ENCODE results near the gene CYTH1. TPM values are rescaled to one million over a fixed set of nuclear protein-coding genes. Genes with fewer than 3 reads are reported as not detected.

The CYTH1 gene
- polyA plus RNA-seq, 1 donor from 2014 or later: 120 TPM

GRCh38 chr17:78727476-78728229 lies 54.4 kb downstream of the CYTH1 start:
- no peaks in the 10 kb centered on the region for H3K9me3 ChIP-seq (ENCODE audit: low read length)
- H2AFZ ChIP-seq (ENCODE audit: low read depth, low read length): no peak overlapping the region
- H3K4me3 ChIP-seq (ENCODE audit: low read length): no peak overlapping the region
- H3K9me2 ChIP-seq (ENCODE audit: insufficient read depth, low read length): no peaks in the 10 kb centered on the region
- no peak overlapping the region for H3K27ac ChIP-seq (ENCODE audit: low read length)
- no peaks in the 10 kb centered on the region for H3F3A ChIP-seq (ENCODE audit: insufficient read depth, low read length, poor library complexity, severe bottlenecking)
- no peaks in the 10 kb centered on the region for H4K20me1 ChIP-seq (ENCODE audit: insufficient read depth)
- no peaks in the 10 kb centered on the region for H3K36me3 ChIP-seq (ENCODE audit: insufficient read depth, low read length)
- H3K9ac ChIP-seq (ENCODE audit: low read length): no peak overlapping the region
- H3K27me3 ChIP-seq (ENCODE audit: insufficient read depth, low read depth, low read length): no peaks in the 10 kb centered on the region
- no peak overlapping the region for H3K4me2 ChIP-seq (ENCODE audit: low read length)
- H3K79me2 ChIP-seq (replicated peaks; ENCODE audit: insufficient read depth, low read length): peaks cover 32% of the 10 kb centered on the region
- TF ChIP-seq POLR2AphosphoS5 (IDR thresholded peaks at IDR 0.05) (no peak), EZH2 (IDR thresholded peaks at IDR 0.05; ENCODE audit: borderline replicate concordance, insufficient read depth, low read length, poor library complexity, severe bottlenecking) (no peak), RAD21 (conservative IDR thresholded peaks at IDR 0.05) (no peak), CTCF (IDR thresholded peaks at IDR 0.05; ENCODE audit: poor library complexity, severe bottlenecking) (no peak), SMC3 (conservative IDR thresholded peaks at IDR 0.05; ENCODE audit: poor library complexity) (no peak), MXI1 (conservative IDR thresholded peaks at IDR 0.05; ENCODE audit: poor library complexity, severe bottlenecking) (no peak), REST (IDR thresholded peaks at IDR 0.05; ENCODE audit: borderline replicate concordance) (no peak), TAF1 (IDR thresholded peaks at IDR 0.05; ENCODE audit: low read depth) (no peak), EP300 (conservative IDR thresholded peaks at IDR 0.05; ENCODE audit: poor library complexity, severe bottlenecking) (no peak)

GRCh38 chr17:78727057-78727456 lies 55.0 kb downstream of the CYTH1 start:
- Histone ChIP-seq H3K27ac (ENCODE audit: low read length) (no peak overlapping the region), H3K9ac (ENCODE audit: low read length) (no peak overlapping the region), H4K20me1 (ENCODE audit: insufficient read depth) (no peaks in the 10 kb centered on the region), H3K36me3 (ENCODE audit: insufficient read depth, low read length) (no peaks in the 10 kb centered on the region), H3K27me3 (ENCODE audit: insufficient read depth, low read depth, low read length) (no peaks in the 10 kb centered on the region), H3K4me3 (ENCODE audit: low read length) (no peak overlapping the region), H3K9me3 (ENCODE audit: low read length) (no peaks in the 10 kb centered on the region), H3K79me2 (replicated peaks; ENCODE audit: insufficient read depth, low read length) (peaks cover 37% of the 10 kb centered on the region), H3K4me2 (ENCODE audit: low read length) (no peak overlapping the region), H3F3A (ENCODE audit: insufficient read depth, low read length, poor library complexity, severe bottlenecking) (no peaks in the 10 kb centered on the region), H2AFZ (ENCODE audit: low read depth, low read length) (no peak overlapping the region), H3K9me2 (ENCODE audit: insufficient read depth, low read length) (no peaks in the 10 kb centered on the region)
- TF ChIP-seq SMC3 (conservative IDR thresholded peaks at IDR 0.05; ENCODE audit: poor library complexity) (no peak), TAF1 (IDR thresholded peaks at IDR 0.05; ENCODE audit: low read depth) (no peak)

All from neural cell (in vitro differentiated cells).